HG03039 (cell line): ENCODE data around the gene KCNT2.
"Not testable (repeated sequence)": the region's sequence is repeated elsewhere in the genome, so short reads cannot be mapped to it uniquely, and the experiment has no call there.

Experiments used
- ATAC-seq: cut with Tn5 transposase; IDR thresholded peaks from one replicate; pipeline ENCODE4 v1.9.1; 2021; ENCODE audit warnings: mild to moderate bottlenecking, moderate library complexity; ENCODE audit not compliant: unreplicated experiment

KCNT2 gene

DNA sequence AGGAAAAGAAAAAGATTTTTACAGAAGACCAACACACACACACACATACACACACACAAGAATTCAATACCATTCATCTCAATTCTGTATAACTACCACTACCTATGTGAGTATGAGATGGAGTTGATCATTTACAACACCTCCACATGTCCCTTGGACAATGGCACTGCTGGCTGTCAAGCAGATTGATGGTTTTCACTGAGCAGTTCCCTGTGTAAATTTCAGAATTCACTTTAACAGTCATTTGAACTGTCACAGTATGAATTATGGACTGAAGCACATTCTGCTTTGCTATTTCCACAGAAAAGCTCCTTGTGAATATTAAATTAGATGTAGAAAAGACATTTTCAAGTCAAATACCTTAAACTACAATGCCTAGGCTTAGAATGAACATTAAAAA lies 14.3 kb downstream of the KCNT2 start:
- ATAC-seq: no peak

DNA sequence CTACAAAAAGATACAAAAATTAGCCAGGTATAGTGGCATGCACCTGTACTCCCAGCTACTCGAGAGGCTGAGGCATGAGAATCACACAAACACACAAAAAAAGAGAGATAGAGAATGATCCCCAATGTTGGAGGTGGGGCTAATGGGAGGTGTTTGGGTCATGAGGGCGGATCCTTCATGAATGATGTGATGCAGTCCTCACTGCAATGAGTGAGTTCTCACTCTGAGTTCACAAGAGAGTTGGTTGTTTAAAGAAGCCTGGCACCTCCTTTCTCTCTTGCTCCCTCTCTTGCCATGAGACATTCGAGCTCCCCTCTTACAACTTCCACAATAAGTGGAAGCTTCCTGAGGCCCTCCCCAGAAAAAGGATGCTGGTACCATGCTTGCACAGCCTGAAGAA lies 17.3 kb downstream of the KCNT2 start:
- no peak for ATAC-seq

DNA sequence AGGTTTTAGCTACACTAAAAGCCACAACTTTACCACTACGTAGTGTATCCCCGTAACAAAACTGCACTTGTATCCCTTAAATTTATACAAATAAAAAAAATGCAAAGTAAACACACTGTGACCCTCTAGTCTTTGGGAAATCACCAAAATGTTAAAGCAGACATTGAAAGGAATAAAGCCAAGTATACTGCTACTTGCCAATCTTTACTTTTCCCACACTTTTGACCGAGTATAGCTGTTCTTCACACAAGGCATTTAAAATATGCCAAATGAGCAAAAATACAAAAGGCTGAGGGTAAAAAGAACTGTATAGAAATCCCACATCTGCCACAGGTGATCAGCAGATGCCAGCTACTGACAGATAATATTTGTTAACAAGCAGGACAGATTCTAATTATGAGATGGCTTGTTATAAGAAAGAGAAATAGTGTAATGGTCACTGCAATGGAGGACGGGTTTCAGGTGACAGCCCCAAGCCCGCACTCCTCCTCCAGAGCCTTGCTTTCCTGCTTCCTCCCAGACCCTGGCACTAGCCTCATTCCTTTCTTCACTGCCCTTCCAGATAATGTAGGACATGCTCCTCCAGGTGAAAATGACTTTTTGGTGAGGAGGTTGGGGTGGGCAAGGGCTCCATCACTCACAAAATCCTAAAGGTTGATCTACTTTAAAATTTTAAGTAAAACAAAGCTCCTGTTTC lies 18.1 kb downstream of the KCNT2 start:
- ATAC-seq: no peak

GRCh38 chr1:196584696-196585095 lies 23.5 kb downstream of the KCNT2 start:
- no peak for ATAC-seq

DNA sequence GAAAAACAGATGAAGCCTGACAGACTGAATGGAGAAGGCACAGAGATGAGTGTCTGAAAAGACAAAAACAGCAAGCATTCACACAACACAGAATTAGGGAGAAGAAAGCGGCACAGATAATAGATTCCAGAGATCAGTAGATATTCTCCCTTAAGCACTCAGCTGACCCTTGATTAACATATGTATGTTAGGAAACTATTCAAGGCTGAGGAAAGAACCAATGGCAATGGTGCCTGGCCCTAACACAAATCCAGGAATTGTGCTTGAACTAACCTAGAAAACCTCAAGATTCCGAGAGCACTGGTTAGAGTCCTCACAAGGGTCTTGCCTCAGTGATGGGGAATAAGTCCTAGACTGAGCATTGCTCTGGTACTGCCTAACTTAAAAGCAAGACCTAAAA lies 30.9 kb downstream of the KCNT2 start:
- ATAC-seq: no peak

DNA sequence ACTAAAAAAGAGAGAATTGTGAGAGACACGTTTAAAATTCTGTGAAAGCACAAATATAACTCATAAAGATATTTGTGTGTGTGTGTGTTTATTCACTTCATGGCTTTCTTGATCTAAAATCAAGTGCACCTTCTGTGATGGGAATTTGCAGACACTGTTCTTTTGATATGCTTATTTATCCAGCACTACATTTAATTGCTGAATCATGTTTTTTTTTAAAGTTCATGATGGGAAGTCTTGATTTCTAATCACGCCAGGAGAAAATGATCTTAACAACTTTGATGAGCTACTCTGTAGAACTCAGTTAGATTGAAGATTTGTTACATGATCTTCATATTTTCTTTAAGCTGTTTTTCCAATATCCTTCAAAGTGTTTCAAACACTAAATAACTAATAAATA lies 35.0 kb downstream of the KCNT2 start:
- no peak for ATAC-seq

DNA sequence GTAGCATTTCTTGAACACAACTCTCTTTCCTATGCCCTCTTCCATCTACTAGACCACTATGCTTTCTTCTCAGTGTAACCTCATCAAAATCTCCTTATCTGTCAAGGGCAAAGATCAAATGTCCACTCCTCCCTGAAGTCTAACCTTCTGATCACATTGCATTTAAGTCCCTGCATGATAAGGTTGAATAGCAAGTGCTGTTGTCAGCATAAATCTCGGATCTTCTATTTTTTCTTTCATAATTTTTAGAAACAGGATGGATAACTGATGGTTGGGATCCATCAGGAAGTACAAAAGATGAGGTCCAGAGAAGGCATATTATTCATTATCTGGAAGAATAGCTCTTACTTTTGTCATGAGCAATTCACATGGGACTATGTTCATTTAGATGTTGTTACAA lies 41.0 kb downstream of the KCNT2 start:
- ATAC-seq: no peak

DNA sequence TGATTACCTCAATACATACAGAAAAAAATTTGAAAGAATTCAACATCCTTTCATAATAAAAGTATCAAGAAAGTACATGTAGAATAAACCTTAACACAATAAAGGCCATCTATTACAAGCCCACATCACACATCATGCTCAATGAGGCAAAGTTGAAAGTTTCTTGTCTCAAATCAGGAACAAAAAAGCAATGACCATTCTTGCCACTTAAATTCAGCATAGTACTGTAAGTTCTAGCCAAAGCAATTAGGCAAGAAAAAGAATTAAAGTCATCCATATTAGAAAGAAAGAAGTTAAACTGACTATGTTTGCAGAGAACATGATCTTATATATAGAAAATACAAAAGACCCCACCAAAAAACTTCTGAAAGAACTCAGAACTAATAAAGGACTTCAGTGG lies 44.5 kb downstream of the KCNT2 start:
- ATAC-seq: no peak

GRCh38 chr1:196559314-196559713 lies 48.9 kb downstream of the KCNT2 start:
- ATAC-seq: no peak

- ATAC-seq: no peak
Measured at GRCh38 chr1:196558411-196558810, 49.8 kb downstream of the KCNT2 start.

DNA sequence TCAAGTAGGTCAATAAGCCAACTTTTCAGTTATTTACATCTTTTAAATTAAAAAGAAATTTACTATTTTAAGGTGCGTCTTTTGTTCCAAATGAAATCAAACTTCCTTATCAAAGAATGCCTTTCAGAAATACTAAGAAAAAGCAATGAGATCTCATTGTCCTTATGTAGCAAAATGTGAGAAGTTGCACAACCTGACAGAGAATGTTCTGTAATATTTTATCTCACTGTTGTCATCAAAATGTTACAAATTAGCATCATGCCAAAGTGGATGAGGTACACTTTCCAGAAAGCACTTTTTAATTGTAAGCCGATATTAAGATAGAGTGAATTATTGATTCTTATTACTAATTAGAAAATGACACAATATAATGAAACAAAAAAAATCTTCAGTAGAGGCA lies 50.4 kb downstream of the KCNT2 start:
- ATAC-seq: no peak

DNA sequence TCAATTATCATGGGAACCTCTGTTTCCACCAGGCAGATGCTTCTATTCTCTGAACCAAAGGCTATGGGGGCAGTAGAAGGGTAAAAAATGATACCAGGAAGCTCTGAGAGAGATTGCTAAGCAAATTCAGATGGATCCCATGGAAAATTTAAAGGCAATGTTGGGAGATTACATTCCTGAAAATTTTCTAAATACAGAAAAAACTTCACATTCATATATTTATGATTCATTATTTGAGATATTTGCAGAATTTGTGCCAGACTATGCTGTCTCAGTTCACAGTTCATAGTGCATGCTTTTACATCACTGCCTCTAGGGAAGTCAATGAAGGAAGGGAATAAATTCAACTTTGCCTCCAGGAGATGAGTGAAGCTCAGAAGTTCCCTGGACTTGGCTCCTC lies 57.5 kb downstream of the KCNT2 start:
- ATAC-seq: no peak

- ATAC-seq: no peak
Measured at GRCh38 chr1:196546272-196547111, 61.7 kb downstream of the KCNT2 start.

GRCh38 chr1:196545222-196545621 lies 63.0 kb downstream of the KCNT2 start:
- ATAC-seq: no peak

GRCh38 chr1:196544617-196545016 lies 63.6 kb downstream of the KCNT2 start:
- ATAC-seq: no peak

DNA sequence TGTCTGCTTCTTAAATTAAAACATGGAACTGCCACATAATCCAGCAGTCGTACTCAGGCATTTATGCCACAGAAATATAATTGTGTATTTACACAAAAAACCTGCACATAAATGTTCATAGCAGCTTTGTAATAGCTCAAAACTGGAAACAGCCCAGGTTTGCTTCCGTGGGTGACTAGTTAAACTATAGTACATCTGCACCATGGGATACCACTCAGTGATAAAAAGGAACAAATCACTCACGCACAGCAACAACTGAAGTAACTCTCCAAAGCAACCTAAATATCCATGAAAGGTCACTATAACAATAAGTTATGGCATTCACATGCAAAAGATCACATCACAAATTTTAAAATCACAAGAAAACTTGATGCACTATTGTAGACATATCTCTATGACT lies 64.4 kb downstream of the KCNT2 start:
- no peak for ATAC-seq

GRCh38 chr1:196538473-196538872 lies 69.8 kb downstream of the KCNT2 start:
- no peak for ATAC-seq

DNA sequence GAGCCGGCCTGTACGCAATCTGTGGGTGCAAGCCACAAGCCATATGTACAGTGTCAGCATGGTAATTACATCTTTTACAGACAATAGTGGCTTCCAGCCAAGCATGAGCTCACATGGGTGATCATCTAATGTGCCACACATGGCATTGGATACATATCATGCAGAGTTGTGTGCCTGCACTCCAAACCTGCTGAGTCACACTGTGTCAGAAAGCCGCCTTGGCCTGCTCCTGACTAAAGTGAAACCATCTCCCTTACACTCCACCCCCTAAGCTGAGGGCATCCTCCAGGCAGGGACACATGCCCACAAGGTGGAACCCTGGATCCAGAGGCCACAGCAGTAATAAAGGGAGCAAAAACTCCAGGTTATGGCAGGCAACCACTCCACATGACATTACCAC lies 72.5 kb downstream of the KCNT2 start:
- ATAC-seq: no peak

GRCh38 chr1:196531737-196532524 lies 76.3 kb downstream of the KCNT2 start:
- no peak for ATAC-seq

- no peak for ATAC-seq
Measured at GRCh38 chr1:196527919-196528318, 80.3 kb downstream of the KCNT2 start.

GRCh38 chr1:196522574-196523345 lies 85.5 kb downstream of the KCNT2 start:
- not testable (repeated sequence) for ATAC-seq
